Endothelial cell of umbilical vein (primary cell): ENCODE results near the gene ZDHHC3.

Source experiments
- EZH2 ChIP-seq: IDR thresholded peaks from 2 replicates; pipeline ENCODE4 v1.6.1; 2012; ENCODE audit warnings: borderline replicate concordance, low read depth, mild to moderate bottlenecking, moderate library complexity, low read length, inconsistent platforms; ENCODE audit not compliant: severe bottlenecking
- FOS ChIP-seq: IDR thresholded peaks from 2 replicates; pipeline ENCODE4 v1.6.1; 2011; ENCODE audit warnings: mild to moderate bottlenecking, low read length, moderate library complexity, borderline replicate concordance; ENCODE audit not compliant: insufficient read depth
- GATA2 ChIP-seq: IDR thresholded peaks from 2 replicates; pipeline ENCODE4 v1.7.0; 2011; ENCODE audit warnings: low read depth, mild to moderate bottlenecking, moderate library complexity, mixed read lengths, low read length; ENCODE audit not compliant: insufficient read length, insufficient read depth
- JUN ChIP-seq: IDR thresholded peaks from 2 replicates; pipeline ENCODE4 v1.6.1; 2011; ENCODE audit warnings: borderline replicate concordance, low read depth; ENCODE audit not compliant: insufficient read length, insufficient read depth
- MYC ChIP-seq: IDR thresholded peaks from one replicate; pipeline ENCODE4 v1.6.1; 2011; ENCODE audit warnings: mild to moderate bottlenecking, low read depth, low read length
- POLR2A ChIP-seq: IDR thresholded peaks from 2 replicates; pipeline ENCODE4 v1.6.1; 2012; ENCODE audit warnings: low read depth, mild to moderate bottlenecking, control low read depth, low read length
- POLR2AphosphoS5 ChIP-seq: IDR thresholded peaks from 2 replicates; pipeline ENCODE4 v1.6.1; 2012; ENCODE audit warnings: low read depth, mild to moderate bottlenecking, control low read depth, low read length, moderate library complexity; ENCODE audit not compliant: insufficient read depth
- TF ChIP-seq, protein P1 (sequence below), 2 donors: IDR thresholded peaks; 1 replicate in 1 of 2; 2 replicates in 1 of 2; pipeline ENCODE4 v1.5.1; 2011; ENCODE audit warnings: low read length in 2 of 2, mild to moderate bottlenecking in 2 of 2, moderate library complexity in 2 of 2, control low read depth in 1 of 2, inconsistent platforms in 1 of 2, low read depth in 1 of 2; ENCODE audit not compliant: insufficient read depth in 1 of 2; ENCODE audit errors: extremely low read depth in 1 of 2
- TF ChIP-seq, protein P2 (sequence below): IDR thresholded peaks from 2 replicates; pipeline ENCODE4 v1.6.1; 2011; ENCODE audit not compliant: insufficient read depth, insufficient read length

GRCh38 chr3:44893097-44893496, 82.9 kb downstream of the ZDHHC3 start:
- TF ChIP-seq, protein P1, sequence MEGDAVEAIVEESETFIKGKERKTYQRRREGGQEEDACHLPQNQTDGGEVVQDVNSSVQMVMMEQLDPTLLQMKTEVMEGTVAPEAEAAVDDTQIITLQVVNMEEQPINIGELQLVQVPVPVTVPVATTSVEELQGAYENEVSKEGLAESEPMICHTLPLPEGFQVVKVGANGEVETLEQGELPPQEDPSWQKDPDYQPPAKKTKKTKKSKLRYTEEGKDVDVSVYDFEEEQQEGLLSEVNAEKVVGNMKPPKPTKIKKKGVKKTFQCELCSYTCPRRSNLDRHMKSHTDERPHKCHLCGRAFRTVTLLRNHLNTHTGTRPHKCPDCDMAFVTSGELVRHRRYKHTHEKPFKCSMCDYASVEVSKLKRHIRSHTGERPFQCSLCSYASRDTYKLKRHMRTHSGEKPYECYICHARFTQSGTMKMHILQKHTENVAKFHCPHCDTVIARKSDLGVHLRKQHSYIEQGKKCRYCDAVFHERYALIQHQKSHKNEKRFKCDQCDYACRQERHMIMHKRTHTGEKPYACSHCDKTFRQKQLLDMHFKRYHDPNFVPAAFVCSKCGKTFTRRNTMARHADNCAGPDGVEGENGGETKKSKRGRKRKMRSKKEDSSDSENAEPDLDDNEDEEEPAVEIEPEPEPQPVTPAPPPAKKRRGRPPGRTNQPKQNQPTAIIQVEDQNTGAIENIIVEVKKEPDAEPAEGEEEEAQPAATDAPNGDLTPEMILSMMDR (IDR thresholded peaks at IDR 0.05; ENCODE audit: extremely low read depth in 1 of 2, insufficient read depth in 1 of 2, low read depth in 1 of 2, low read length in 2 of 2), result no peak
- TF ChIP-seq POLR2AphosphoS5 (no peak), POLR2A (no peak), JUN (no peak), FOS (no peak), GATA2 (no peak), EZH2 (no peak), MYC (no peak)
- TF ChIP-seq, protein P2, sequence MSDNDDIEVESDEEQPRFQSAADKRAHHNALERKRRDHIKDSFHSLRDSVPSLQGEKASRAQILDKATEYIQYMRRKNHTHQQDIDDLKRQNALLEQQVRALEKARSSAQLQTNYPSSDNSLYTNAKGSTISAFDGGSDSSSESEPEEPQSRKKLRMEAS, result no peak
